ENCODE measurements around the gene PCDHGA3.
A peak's percentile ranks its signal among the peaks of the same experiment; 100 is the strongest.
"Not testable (repeated sequence)": the region's sequence is repeated elsewhere in the genome, so short reads cannot be mapped to it uniquely, and the experiment has no call there.

The PCDHGA3 gene

GRCh38 chr5:141322261-141322660 is 21.4 kb upstream of the PCDHGA3 start:
- H3K79me2 ChIP-seq (ENCODE audit: insufficient read depth, low read depth), result peaks cover 30% of the 10 kb centered on the region
- no peaks in the 10 kb centered on the region for H4K20me1 ChIP-seq (ENCODE audit: insufficient read depth)
- no peak overlapping the region for H2AFZ ChIP-seq (ENCODE audit: low read depth)
- TF ChIP-seq, protein P1, sequence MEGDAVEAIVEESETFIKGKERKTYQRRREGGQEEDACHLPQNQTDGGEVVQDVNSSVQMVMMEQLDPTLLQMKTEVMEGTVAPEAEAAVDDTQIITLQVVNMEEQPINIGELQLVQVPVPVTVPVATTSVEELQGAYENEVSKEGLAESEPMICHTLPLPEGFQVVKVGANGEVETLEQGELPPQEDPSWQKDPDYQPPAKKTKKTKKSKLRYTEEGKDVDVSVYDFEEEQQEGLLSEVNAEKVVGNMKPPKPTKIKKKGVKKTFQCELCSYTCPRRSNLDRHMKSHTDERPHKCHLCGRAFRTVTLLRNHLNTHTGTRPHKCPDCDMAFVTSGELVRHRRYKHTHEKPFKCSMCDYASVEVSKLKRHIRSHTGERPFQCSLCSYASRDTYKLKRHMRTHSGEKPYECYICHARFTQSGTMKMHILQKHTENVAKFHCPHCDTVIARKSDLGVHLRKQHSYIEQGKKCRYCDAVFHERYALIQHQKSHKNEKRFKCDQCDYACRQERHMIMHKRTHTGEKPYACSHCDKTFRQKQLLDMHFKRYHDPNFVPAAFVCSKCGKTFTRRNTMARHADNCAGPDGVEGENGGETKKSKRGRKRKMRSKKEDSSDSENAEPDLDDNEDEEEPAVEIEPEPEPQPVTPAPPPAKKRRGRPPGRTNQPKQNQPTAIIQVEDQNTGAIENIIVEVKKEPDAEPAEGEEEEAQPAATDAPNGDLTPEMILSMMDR (conservative IDR thresholded peaks at IDR 0.05; ENCODE audit: low read depth, low read length), result no peak
- H3K36me3 ChIP-seq (ENCODE audit: insufficient read depth), result peaks cover 9% of the 10 kb centered on the region; the same call in 1 of the 2 replicates
- no peaks in the 10 kb centered on the region for H3K27me3 ChIP-seq (ENCODE audit: insufficient read depth, low read depth)
- H3K27ac ChIP-seq, result no peak overlapping the region
- no peak overlapping the region for H3K9ac ChIP-seq
- H3K4me3 ChIP-seq (IDR thresholded peaks at IDR 0.05; ENCODE audit: insufficient read depth, low read depth, low read length), result no peak overlapping the region
- no peaks in the 10 kb centered on the region for H3K4me1 ChIP-seq (ENCODE audit: low read depth, poor library complexity, severe bottlenecking)
- no peak overlapping the region for H3K4me2 ChIP-seq

- H3K4me2 ChIP-seq, result peak overlapping the region; percentile 28; the same call in 1 of the 2 replicates
- TF ChIP-seq, protein P1 (conservative IDR thresholded peaks at IDR 0.05; ENCODE audit: low read depth, low read length), result 0 out of 2 replicates have a peak, but pooled peaks have one; percentile 15
- peak overlapping the region; percentile 55; the same call in 1 of the 2 replicates for H3K9ac ChIP-seq
- H3K27ac ChIP-seq, result peak overlapping the region; percentile 34; the same call in 1 of the 2 replicates
- H3K27me3 ChIP-seq (ENCODE audit: insufficient read depth, low read depth), result no peaks in the 10 kb centered on the region
- no peaks in the 10 kb centered on the region for H3K36me3 ChIP-seq (ENCODE audit: insufficient read depth)
- no peaks in the 10 kb centered on the region for H4K20me1 ChIP-seq (ENCODE audit: insufficient read depth)
- H2AFZ ChIP-seq (ENCODE audit: low read depth), result peak overlapping the region; percentile 64
- no peaks in the 10 kb centered on the region for H3K79me2 ChIP-seq (ENCODE audit: insufficient read depth, low read depth)
- no peak overlapping the region for H3K4me3 ChIP-seq (IDR thresholded peaks at IDR 0.05; ENCODE audit: insufficient read depth, low read depth, low read length)
- H3K4me1 ChIP-seq (ENCODE audit: low read depth, poor library complexity, severe bottlenecking), result no peaks in the 10 kb centered on the region
Observed at GRCh38 chr5:141326088-141326854, 17.4 kb upstream of the PCDHGA3 start.

DNA sequence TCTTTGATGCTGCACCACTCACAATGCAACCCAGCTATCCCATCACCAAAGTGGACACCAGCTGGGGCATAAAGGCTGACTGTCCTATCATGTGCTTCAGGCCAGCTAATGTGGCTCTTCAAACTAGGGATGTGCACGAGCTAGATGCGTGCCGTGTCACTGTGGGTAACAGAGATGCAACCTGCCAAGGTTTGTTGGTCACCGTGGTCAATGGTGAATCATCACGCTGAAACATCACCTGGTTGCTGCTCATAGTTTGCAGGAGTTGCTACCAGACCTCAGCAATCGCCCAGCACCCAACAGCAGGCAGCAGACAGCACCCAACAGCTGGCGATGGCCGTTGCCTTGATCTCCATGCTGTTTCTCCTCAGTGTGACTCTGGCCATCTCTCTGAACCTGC is 15.4 kb upstream of the PCDHGA3 start:
- Histone ChIP-seq H3K4me1 (ENCODE audit: low read depth, poor library complexity, severe bottlenecking) (no peaks in the 10 kb centered on the region), H4K20me1 (ENCODE audit: insufficient read depth) (no peaks in the 10 kb centered on the region), H3K27me3 (ENCODE audit: insufficient read depth, low read depth) (no peaks in the 10 kb centered on the region), H3K4me2 (no peak overlapping the region), H3K27ac (no peak overlapping the region), H3K36me3 (ENCODE audit: insufficient read depth) (no peaks in the 10 kb centered on the region), H3K79me2 (ENCODE audit: insufficient read depth, low read depth) (no peaks in the 10 kb centered on the region), H3K9ac (no peak overlapping the region), H3K4me3 (IDR thresholded peaks at IDR 0.05; ENCODE audit: insufficient read depth, low read depth, low read length) (no peak overlapping the region), H2AFZ (ENCODE audit: low read depth) (no peak overlapping the region)
- TF ChIP-seq, protein P1 (conservative IDR thresholded peaks at IDR 0.05; ENCODE audit: low read depth, low read length), result no peak

- H3K79me2 ChIP-seq (ENCODE audit: insufficient read depth, low read depth), result no peaks in the 10 kb centered on the region
- H3K4me3 ChIP-seq (IDR thresholded peaks at IDR 0.05; ENCODE audit: insufficient read depth, low read depth, low read length), result no peak within 1 kb of the TSS
- no peaks in the 10 kb centered on the region for H3K36me3 ChIP-seq (ENCODE audit: insufficient read depth)
- TF ChIP-seq, protein P1 (conservative IDR thresholded peaks at IDR 0.05; ENCODE audit: low read depth, low read length), result no peak
- no peak within 1 kb of the TSS for H3K9ac ChIP-seq
- H3K4me1 ChIP-seq (ENCODE audit: low read depth, poor library complexity, severe bottlenecking), result no peaks in the 10 kb centered on the region
- H3K27me3 ChIP-seq (ENCODE audit: insufficient read depth, low read depth), result no peaks in the 10 kb centered on the region
- no peaks in the 10 kb centered on the region for H4K20me1 ChIP-seq (ENCODE audit: insufficient read depth)
- H3K4me2 ChIP-seq, result no peak within 1 kb of the TSS
- H3K27ac ChIP-seq, result no peak within 1 kb of the TSS
- no peak within 1 kb of the TSS for H2AFZ ChIP-seq (ENCODE audit: low read depth)
Observed at GRCh38 chr5:141330299-141331080, 13.1 kb upstream of the PCDHGA3 start, which contains the start of gene PCDHGA1. Gene PCDHGA1 (plus strand): TSS chr5:141330514.

DNA sequence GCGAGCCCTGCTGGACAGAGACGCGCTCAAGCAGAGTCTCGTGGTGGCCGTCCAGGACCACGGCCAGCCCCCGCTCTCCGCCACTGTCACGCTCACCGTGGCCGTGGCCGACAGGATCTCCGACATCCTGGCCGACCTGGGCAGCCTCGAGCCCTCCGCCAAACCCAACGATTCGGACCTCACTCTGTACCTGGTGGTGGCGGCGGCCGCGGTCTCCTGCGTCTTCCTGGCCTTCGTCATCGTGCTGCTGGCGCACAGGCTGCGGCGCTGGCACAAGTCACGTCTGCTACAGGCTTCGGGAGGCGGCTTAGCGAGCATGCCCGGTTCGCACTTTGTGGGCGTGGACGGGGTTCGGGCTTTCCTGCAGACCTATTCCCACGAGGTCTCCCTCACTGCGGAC is 11.1 kb upstream of the PCDHGA3 start:
- not testable (repeated sequence) for H4K20me1 ChIP-seq (ENCODE audit: insufficient read depth); H3K9ac ChIP-seq; H3K4me3 ChIP-seq (IDR thresholded peaks at IDR 0.05; ENCODE audit: insufficient read depth, low read depth, low read length); H3K27me3 ChIP-seq (ENCODE audit: insufficient read depth, low read depth); H3K79me2 ChIP-seq (ENCODE audit: insufficient read depth, low read depth); H3K36me3 ChIP-seq (ENCODE audit: insufficient read depth); H3K4me2 ChIP-seq; H2AFZ ChIP-seq (ENCODE audit: low read depth); H3K4me1 ChIP-seq (ENCODE audit: low read depth, poor library complexity, severe bottlenecking); H3K27ac ChIP-seq
